Endothelial cell of umbilical vein (primary cell): ENCODE results near the gene LEAP2. TPM values are rescaled to one million over a fixed set of nuclear protein-coding genes. Genes with fewer than 3 reads are reported as not detected.

Experiments used
- BruUV-seq: library from RNA; stranded (reverse); fragments of 400-500 nt; replicated peaks from 2 replicates; lab custom pipeline; 2021; lab: Mats Ljungman, UMichigan
- CTCF ChIA-PET: fragments of 300-600, 350-600 bp; sonication (Branson Sonifier 250); formaldehyde crosslinking; loops from one replicate; lab custom pipeline; 2021; ENCODE audit warnings: antibody characterized with exemption, inconsistent platforms; lab: Charles Lee
- POLR2A ChIA-PET: fragments of 300-600, 350-600 bp; sonication (Branson Sonifier 250); formaldehyde crosslinking; loops from one replicate; lab custom pipeline; 2021; ENCODE audit warnings: antibody characterized with exemption, inconsistent platforms; lab: Charles Lee
- DNase-seq: peaks from one replicate; pipeline ENCODE4 v3.0.0-alpha.2; 2011; ENCODE audit warnings: low read depth, low spot score
- FAIRE-seq: peaks from 2 replicates; lab custom pipeline; 2011; peaks lifted over from hg19 to GRCh38; lab: Jason Lieb, UNC
- H2AFZ ChIP-seq: 2 replicates; pipeline ENCODE4 v1.6.0; 2012; ENCODE audit warnings: low read depth, low read length, control low read depth, inconsistent platforms
- H3K27ac ChIP-seq: 2 replicates; pipeline ENCODE4 v1.5.1; 2011; ENCODE audit warnings: low read depth, mild to moderate bottlenecking, control low read depth, low read length, moderate library complexity; ENCODE audit not compliant: insufficient read depth
- H3K27me3 ChIP-seq, 2 experiments: 2 replicates each; pipeline versions ENCODE4 v1.6.0 to v1.6.1; 2011; ENCODE audit warnings: low read length in 2 of 2, mixed read lengths in 1 of 2; ENCODE audit not compliant: control insufficient read depth in 2 of 2, insufficient read depth in 2 of 2
- H3K36me3 ChIP-seq, 2 experiments: 2 replicates in 1 of 2; 3 replicates in 1 of 2; pipeline ENCODE4 v1.5.1; 2011; ENCODE audit warnings: low read length in 2 of 2, mild to moderate bottlenecking in 1 of 2, moderate library complexity in 1 of 2; ENCODE audit not compliant: control insufficient read depth in 2 of 2, insufficient read depth in 2 of 2; ENCODE audit errors: extremely low read depth in 1 of 2
- H3K4me1 ChIP-seq: 3 replicates; pipeline ENCODE4 v1.5.1; 2011; ENCODE audit warnings: mild to moderate bottlenecking, low read length; ENCODE audit not compliant: control insufficient read depth, insufficient read depth; ENCODE audit errors: extremely low read depth
- H3K4me2 ChIP-seq: 2 replicates; pipeline ENCODE4 v1.6.1; 2011; ENCODE audit warnings: low read length, control low read depth, mixed read lengths; ENCODE audit not compliant: insufficient read depth
- H3K4me3 ChIP-seq, 3 experiments: fragments of 200-600 bp in 1 of 3; sonication (generic), shearing (Covaris generic) in 1 of 3; replicated peaks in 1 of 3; 2 replicates each; pipeline ENCODE4 v1.5.1; 2011 to 2016; ENCODE audit warnings: control low read depth in 3 of 3, low read length in 3 of 3, mild to moderate bottlenecking in 2 of 3, inconsistent platforms in 1 of 3, low read depth in 1 of 3, moderate library complexity in 1 of 3; ENCODE audit not compliant: insufficient read depth in 1 of 3
- H3K79me2 ChIP-seq: 2 replicates; pipeline ENCODE4 v1.6.0; 2012; ENCODE audit warnings: low read length, inconsistent platforms; ENCODE audit not compliant: control insufficient read depth, insufficient read depth
- H3K9ac ChIP-seq: replicated peaks from 2 replicates; pipeline ENCODE3; 2011; ENCODE audit warnings: low read length, control low read depth; ENCODE audit not compliant: insufficient read depth; ENCODE audit errors: extremely low read depth
- H3K9me1 ChIP-seq: replicated peaks from 3 replicates; pipeline ENCODE4 v1.6.0; 2011; ENCODE audit warnings: mild to moderate bottlenecking, low read length; ENCODE audit not compliant: control insufficient read depth, insufficient read depth; ENCODE audit errors: extremely low read depth
- H3K9me3 ChIP-seq: replicated peaks from 2 replicates; pipeline ENCODE4 v1.5.1; 2012; ENCODE audit warnings: low read length, inconsistent platforms; ENCODE audit not compliant: control insufficient read depth, insufficient read depth
- H4K20me1 ChIP-seq: replicated peaks from 2 replicates; pipeline ENCODE3; 2011; ENCODE audit warnings: mild to moderate bottlenecking, low read length; ENCODE audit not compliant: control insufficient read depth, insufficient read depth; ENCODE audit errors: extremely low read depth
- CTCF ChIP-seq, 2 donors: IDR thresholded peaks; 1 replicate in 1 of 2; 2 replicates in 1 of 2; pipeline ENCODE4 v1.5.1; 2011; ENCODE audit warnings: low read length in 2 of 2, mild to moderate bottlenecking in 2 of 2, moderate library complexity in 2 of 2, control low read depth in 1 of 2, inconsistent platforms in 1 of 2, low read depth in 1 of 2; ENCODE audit not compliant: insufficient read depth in 1 of 2; ENCODE audit errors: extremely low read depth in 1 of 2
- EZH2 ChIP-seq: IDR thresholded peaks from 2 replicates; pipeline ENCODE4 v1.6.1; 2012; ENCODE audit warnings: borderline replicate concordance, low read depth, mild to moderate bottlenecking, moderate library complexity, low read length, inconsistent platforms; ENCODE audit not compliant: severe bottlenecking
- FOS ChIP-seq: IDR thresholded peaks from 2 replicates; pipeline ENCODE4 v1.6.1; 2011; ENCODE audit warnings: mild to moderate bottlenecking, low read length, moderate library complexity, borderline replicate concordance; ENCODE audit not compliant: insufficient read depth
- GATA2 ChIP-seq: IDR thresholded peaks from 2 replicates; pipeline ENCODE4 v1.7.0; 2011; ENCODE audit warnings: low read depth, mild to moderate bottlenecking, moderate library complexity, mixed read lengths, low read length; ENCODE audit not compliant: insufficient read length, insufficient read depth
- JUN ChIP-seq: IDR thresholded peaks from 2 replicates; pipeline ENCODE4 v1.6.1; 2011; ENCODE audit warnings: borderline replicate concordance, low read depth; ENCODE audit not compliant: insufficient read length, insufficient read depth
- MAX ChIP-seq: IDR thresholded peaks from 2 replicates; pipeline ENCODE4 v1.6.1; 2011; ENCODE audit not compliant: insufficient read depth, insufficient read length
- MYC ChIP-seq: IDR thresholded peaks from one replicate; pipeline ENCODE4 v1.6.1; 2011; ENCODE audit warnings: mild to moderate bottlenecking, low read depth, low read length
- POLR2A ChIP-seq: IDR thresholded peaks from 2 replicates; pipeline ENCODE4 v1.6.1; 2012; ENCODE audit warnings: low read depth, mild to moderate bottlenecking, control low read depth, low read length
- POLR2AphosphoS5 ChIP-seq: IDR thresholded peaks from 2 replicates; pipeline ENCODE4 v1.6.1; 2012; ENCODE audit warnings: low read depth, mild to moderate bottlenecking, control low read depth, low read length, moderate library complexity; ENCODE audit not compliant: insufficient read depth
- dilution Hi-C: fragments of 300-500 bp; cut with MboI; formaldehyde crosslinking; loops from one replicate; pipeline ENCODE4 v1.15.0; 2019; ENCODE audit warnings: low sequenced_read_pairs; ENCODE audit not compliant: extremely low pct_ligation_motif_present
- intact Hi-C: fragments of 100-400 bp; cut with micrococcal nuclease; formaldehyde crosslinking; loops from one replicate; pipeline ENCODE4 v1.10.0; 2022
- polyA plus RNA-seq, 4 experiments: library from polyadenylated mRNA; depleted of rRNA in 3 of 4; stranded (reverse) in 3 of 4; unstranded in 1 of 4; fragments of >200 nt; gene quantifications; 2 replicates each; pipeline versions ENCODE4 v1.2.1 to v1.2.3, GENCODE V29; 2011 to 2012; ENCODE audit warnings: missing spikeins in 1 of 4
- total RNA-seq: library from RNA; stranded (reverse); gene quantifications from 2 replicates; pipeline ENCODE4 v1.2.3, GENCODE V29; 2021

LEAP2 gene
- total and polyA plus RNA-seq, 2 donors (not counting 3 experiments of a cell fraction or from before 2014, with no cell fraction given), result 0.37 to 0.40 TPM

DNA sequence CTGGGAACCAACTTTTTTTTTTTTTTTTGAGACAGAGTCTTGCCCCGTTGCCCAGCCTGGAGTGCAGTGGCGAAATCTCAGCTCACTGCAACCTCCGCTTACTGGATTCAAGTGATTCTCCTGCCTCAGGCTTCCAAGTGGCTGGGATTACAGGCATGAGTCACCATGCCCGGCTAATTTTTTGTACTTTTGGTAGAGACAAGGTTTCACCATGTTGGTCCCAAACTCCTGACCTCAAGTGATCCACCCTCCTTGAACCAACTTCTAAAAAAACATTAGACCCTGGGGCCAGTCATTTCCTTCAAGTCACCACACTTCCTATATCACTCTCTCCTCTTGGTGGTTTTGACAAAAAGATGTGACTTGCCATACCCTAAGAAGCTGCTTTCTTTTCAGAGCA lies 32.2 kb upstream of the LEAP2 start:
- CTCF ChIA-PET, result interaction anchor here (1.1 to 2.2 kb wide), 4 partner anchors 12 to 23 kb away, joined by 3 to 10 read pairs (median 5); no protein-coding TSS in a partner anchor
- POLR2A ChIA-PET, result no interaction called here
- no peak overlapping the region for H3K27ac ChIP-seq

More for the DNA sequence above, 32.2 kb upstream of the LEAP2 start:
- Histone ChIP-seq H3K9ac (no peak overlapping the region), H3K4me2 (no peak overlapping the region), H3K4me1 (peaks cover 22% of the 10 kb centered on the region), H3K9me1 (no peaks in the 10 kb centered on the region), H3K9me3 (no peaks in the 10 kb centered on the region), H4K20me1 (no peaks in the 10 kb centered on the region), H3K36me3 (no peaks in the 10 kb centered on the region), H3K27me3 (no peaks in the 10 kb centered on the region), H3K4me3 (no peak overlapping the region), H3K79me2 (no peaks in the 10 kb centered on the region), H2AFZ (no peak overlapping the region)
- BruUV-seq, result no TSS peak
- TF ChIP-seq MAX, result no peak
- TF ChIP-seq POLR2AphosphoS5, result no peak
- no peak for TF ChIP-seq JUN
- TF ChIP-seq FOS, result no peak
- no peak for TF ChIP-seq CTCF (IDR thresholded peaks at IDR 0.05; ENCODE audit: extremely low read depth in 1 of 2, insufficient read depth in 1 of 2, low read depth in 1 of 2, low read length in 2 of 2)
- TF ChIP-seq EZH2, result no peak
- TF ChIP-seq MYC, result no peak
- TF ChIP-seq GATA2, result no peak
- no peak for TF ChIP-seq POLR2A
- dilution Hi-C loops, result no loop called here
- DNase-seq (no peak), FAIRE-seq (no peak)
- intact Hi-C loops, result no loop called here
